Suprapubic skin (tissue), 4 donors: ENCODE results near the gene AK1. TPM values are rescaled to one million over a fixed set of nuclear protein-coding genes. Genes with fewer than 3 reads are reported as not detected.

ENCODE experiments used
- DNase-seq, 2 donors: peaks; one replicate each; pipeline ENCODE4 v3.0.0-alpha.2; 2019; ENCODE audit warnings: low spot score in 2 of 2
- H3K27ac ChIP-seq: fragments of 200-600 bp; sonication (generic); one replicate; pipeline ENCODE4 v1.5.1; 2019
- H3K27me3 ChIP-seq: fragments of 200-600 bp; sonication (generic); one replicate; pipeline ENCODE4 v1.5.1; 2019
- H3K36me3 ChIP-seq: fragments of 200-600 bp; sonication (generic); one replicate; pipeline ENCODE4 v1.5.1; 2019
- H3K4me1 ChIP-seq: fragments of 200-600 bp; sonication (generic); one replicate; pipeline ENCODE4 v1.5.1; 2019
- H3K4me3 ChIP-seq: fragments of 200-600 bp; sonication (generic); one replicate; pipeline ENCODE4 v1.5.1; 2019; ENCODE audit warnings: mild to moderate bottlenecking
- H3K9me3 ChIP-seq: fragments of 200-600 bp; sonication (generic); one replicate; pipeline ENCODE4 v1.5.1; 2019
- CTCF ChIP-seq, 2 donors: fragments of 200-600 bp in 1 of 2; fragments of 450-650 bp in 1 of 2; sonication (generic) in 1 of 2; IDR thresholded peaks; one replicate each; pipeline ENCODE4 v1.5.1; 2016 to 2019; ENCODE audit warnings: antibody characterized with exemption in 2 of 2, mild to moderate bottlenecking in 1 of 2, moderate library complexity in 1 of 2
- EP300 ChIP-seq: sonication (generic); formaldehyde crosslinking; IDR thresholded peaks from one replicate; pipeline ENCODE4 v1.6.1; 2017; ENCODE audit warnings: antibody characterized with exemption
- POLR2A ChIP-seq, 2 donors: fragments of 450-650 bp; IDR thresholded peaks; one replicate each; pipeline ENCODE4 v1.6.1; 2017; ENCODE audit warnings: antibody characterized with exemption in 2 of 2, mild to moderate bottlenecking in 2 of 2, moderate library complexity in 2 of 2
- POLR2AphosphoS5 ChIP-seq, 3 donors: sonication (generic); formaldehyde crosslinking; IDR thresholded peaks; one replicate each; pipeline ENCODE4 v1.6.1; 2017; ENCODE audit warnings: antibody characterized with exemption in 3 of 3
- WGBS: methylation state at CpG from one replicate; pipeline ENCODE4 v1.1.5; 2018; 5-methylcytosine and 5-hydroxymethylcytosine counted together
- total RNA-seq, 4 donors: library from RNA; depleted of rRNA; stranded (reverse); fragments of >200 nt; gene quantifications; one replicate each; pipeline ENCODE4 v1.1.0, GENCODE V29; 2016

Gene AK1
- total RNA-seq, 4 donors from 2014 or later = 22.6 to 36.0 (median 26.0) TPM

GRCh38 chr9:127869310-127870152 lies 7.9 kb downstream of the AK1 start:
- Histone ChIP-seq H3K9me3 (no peaks in the 10 kb centered on the region), H3K4me3 (no peak overlapping the region), H3K27me3 (no peaks in the 10 kb centered on the region), H3K36me3 (peaks cover 26% of the 10 kb centered on the region), H3K27ac (no peak overlapping the region), H3K4me1 (peaks cover 13% of the 10 kb centered on the region)
- DNase-seq = peak; percentile 93 to 96
- TF ChIP-seq CTCF (IDR thresholded peaks at IDR 0.05) (peak; percentile 69 to 96), POLR2A (IDR thresholded peaks at IDR 0.05) (no peak)
- 75% methylated on average over 15 of the region's 18 CpGs for WGBS

GRCh38 chr9:127868278-127868902 lies 9.1 kb downstream of the AK1 start:
- Histone ChIP-seq H3K36me3 (peaks cover 26% of the 10 kb centered on the region), H3K4me1 (peaks cover 3% of the 10 kb centered on the region), H3K4me3 (no peak overlapping the region), H3K9me3 (no peaks in the 10 kb centered on the region), H3K27me3 (no peaks in the 10 kb centered on the region), H3K27ac (no peak overlapping the region)
- no peak for DNase-seq
- WGBS = 94% methylated on average over 12 of the region's 18 CpGs
- TF ChIP-seq POLR2AphosphoS5 (IDR thresholded peaks at IDR 0.05) = no peak
- TF ChIP-seq POLR2A (IDR thresholded peaks at IDR 0.05) = no peak
- TF ChIP-seq CTCF (IDR thresholded peaks at IDR 0.05) = no peak
- no peak for TF ChIP-seq EP300

- no peaks in the 10 kb centered on the region for H3K4me1 ChIP-seq
- DNase-seq = peak in 1 of 2 donors; percentile 57
- H3K4me3 ChIP-seq = no peak overlapping the region
- no peak overlapping the region for H3K27ac ChIP-seq
- no peaks in the 10 kb centered on the region for H3K27me3 ChIP-seq
- peaks cover 23% of the 10 kb centered on the region for H3K36me3 ChIP-seq
- TF ChIP-seq POLR2A (IDR thresholded peaks at IDR 0.05) (no peak), CTCF (IDR thresholded peaks at IDR 0.05) (no peak), EP300 (no peak), POLR2AphosphoS5 (IDR thresholded peaks at IDR 0.05) (no peak)
- WGBS = 77% methylated on average over 23 of the region's 30 CpGs
- no peaks in the 10 kb centered on the region for H3K9me3 ChIP-seq
These were observed 9.9 kb downstream of the AK1 start for GRCh38 chr9:127867356-127868277.

- TF ChIP-seq POLR2A (IDR thresholded peaks at IDR 0.05) (no peak), POLR2AphosphoS5 (IDR thresholded peaks at IDR 0.05) (no peak), CTCF (IDR thresholded peaks at IDR 0.05) (no peak), EP300 (no peak)
- peaks cover 22% of the 10 kb centered on the region for H3K36me3 ChIP-seq
- H3K27me3 ChIP-seq = no peaks in the 10 kb centered on the region
- peaks cover 11% of the 10 kb centered on the region for H3K4me1 ChIP-seq
- no peak for DNase-seq
- H3K27ac ChIP-seq = no peak overlapping the region
- no peaks in the 10 kb centered on the region for H3K9me3 ChIP-seq
- H3K4me3 ChIP-seq = no peak overlapping the region
- 93% methylated on average over 13 of the region's 13 CpGs for WGBS
These were observed 10.9 kb downstream of the AK1 start for GRCh38 chr9:127866535-127866934.
